Dermis microvascular lymphatic vessel endothelial cell (primary cell): ENCODE results near the gene OSM. TPM values are rescaled to one million over a fixed set of nuclear protein-coding genes. Genes with fewer than 3 reads are reported as not detected.

Experiments used
- DNase-seq, 2 donors: peaks; one replicate each; pipeline versions ENCODE4 v3.0.0 to v3.0.0-alpha.2; 2010; ENCODE audit warnings: low read depth in 2 of 2
- total RNA-seq: library from RNA; depleted of rRNA; stranded (reverse); fragments of >200 nt; gene quantifications from 2 replicates; pipeline ENCODE4 v1.2.1, GENCODE V29; 2014

The OSM gene
- total RNA-seq, 1 donor from 2014 or later, result not detected

DNA sequence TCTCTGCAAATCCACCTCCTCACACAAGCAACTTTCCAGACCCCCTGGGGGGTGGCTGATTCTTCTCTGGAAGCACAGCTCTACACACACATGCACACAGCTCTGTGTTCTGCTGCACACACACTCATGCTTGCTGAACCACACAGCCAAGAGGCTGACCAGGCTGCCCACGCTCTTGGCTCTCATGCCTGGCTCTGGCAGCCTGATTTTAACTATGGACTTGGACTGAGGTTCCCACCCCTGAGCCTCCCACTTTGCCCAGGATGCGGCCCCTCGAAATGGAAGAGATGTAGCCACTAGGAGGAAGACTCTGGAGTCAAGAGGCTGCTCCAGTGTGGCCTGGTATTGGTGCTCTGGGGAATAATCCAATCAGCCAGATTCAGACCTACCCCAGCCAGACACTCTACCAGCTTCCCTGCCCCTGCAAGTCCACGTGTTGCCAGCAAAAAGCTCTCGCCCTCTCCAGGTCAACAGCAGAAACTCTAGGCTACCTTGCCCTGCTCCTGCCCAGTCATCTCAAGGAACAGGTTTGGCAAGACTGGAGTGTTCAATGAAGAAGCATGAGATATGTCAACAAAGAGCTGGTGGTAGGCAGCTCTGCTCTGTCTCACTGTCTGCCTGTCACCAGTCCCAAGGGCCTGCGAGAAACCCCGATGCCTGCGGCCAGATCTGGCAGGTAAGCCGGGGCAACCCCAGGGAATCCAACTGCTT is 31.5 kb upstream of the OSM start:
- DNase-seq, result no peak

GRCh38 chr22:30297276-30297990 is 30.8 kb upstream of the OSM start:
- DNase-seq, result no peak

DNA sequence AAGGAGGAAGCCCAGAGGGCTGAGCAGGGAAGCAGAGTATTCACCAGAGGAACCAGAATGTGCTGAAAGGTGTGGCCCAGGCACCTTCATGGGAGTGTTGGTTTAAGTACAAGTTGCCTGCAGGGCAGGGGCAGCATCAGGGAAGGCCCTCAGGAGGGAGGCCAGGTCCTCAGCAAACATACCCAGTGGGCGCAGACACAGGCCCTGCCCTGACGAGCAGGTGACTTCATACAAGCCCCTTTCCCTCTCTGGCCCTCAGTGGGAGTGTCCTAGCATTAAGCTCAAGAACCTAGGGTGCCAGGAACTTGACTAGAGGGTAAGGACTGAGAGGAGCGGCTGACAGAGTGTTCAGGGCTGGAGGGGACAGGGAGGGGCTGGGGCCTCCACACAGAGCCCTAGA is 30.2 kb upstream of the OSM start:
- DNase-seq, result no peak

DNA sequence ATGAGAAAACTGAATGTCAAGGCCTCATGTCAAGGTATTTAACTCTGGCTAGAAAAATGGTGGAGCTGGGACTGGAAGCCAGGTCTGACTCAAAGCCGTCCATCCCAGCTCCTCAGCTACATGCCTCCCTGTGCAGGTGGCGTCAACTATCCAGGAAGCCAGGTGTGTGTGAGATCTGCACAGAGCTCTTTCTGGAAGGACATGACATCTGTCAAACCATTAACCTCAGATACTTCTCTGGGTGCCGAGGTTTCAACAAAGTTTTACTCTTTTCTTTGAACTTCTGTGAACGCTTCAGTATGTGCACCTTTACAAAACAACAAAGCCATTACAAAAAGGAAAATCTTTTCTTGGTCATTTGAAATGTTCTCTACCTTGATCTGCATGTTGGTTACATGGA is 29.7 kb upstream of the OSM start:
- no peak for DNase-seq

DNA sequence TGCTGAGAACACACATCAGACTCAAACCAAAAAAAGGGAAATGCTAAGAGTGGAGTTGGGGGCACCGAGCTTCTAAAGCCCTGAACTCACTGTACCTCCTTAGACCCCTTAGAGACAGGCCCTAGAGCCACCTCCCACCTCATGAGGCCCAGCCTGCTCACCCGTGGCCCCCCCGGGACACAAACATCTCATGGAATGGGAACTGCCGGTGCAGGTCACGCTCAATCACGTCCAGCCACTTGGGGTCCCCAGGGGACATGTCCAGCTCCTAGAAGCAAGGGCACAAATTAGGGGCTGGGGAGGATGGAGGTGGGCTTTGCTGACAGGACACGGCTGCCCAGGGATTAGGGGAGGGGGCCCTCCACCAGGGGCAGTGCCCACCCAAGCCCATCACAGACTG is 28.9 kb upstream of the OSM start:
- DNase-seq, result no peak

DNA sequence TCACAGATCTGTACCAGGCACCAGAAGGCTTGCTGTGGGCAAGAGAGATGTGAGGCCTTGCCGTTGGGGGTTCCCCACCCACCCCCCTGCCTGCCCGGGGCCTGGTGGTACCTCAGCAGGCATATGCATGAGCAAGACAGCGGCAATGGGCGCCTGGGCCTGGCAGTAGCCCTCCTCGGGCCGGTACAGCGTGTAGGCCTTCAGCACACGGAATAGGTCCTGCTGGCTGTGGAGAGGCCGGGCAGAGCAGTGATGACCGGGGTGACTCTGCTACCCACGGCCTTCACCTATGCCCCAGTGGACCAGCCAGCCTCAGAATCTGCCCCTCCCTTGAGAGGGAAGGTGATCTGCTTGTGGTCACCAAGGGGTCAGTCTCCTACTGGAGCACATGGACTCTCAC is 28.2 kb upstream of the OSM start:
- DNase-seq, result no peak

DNA sequence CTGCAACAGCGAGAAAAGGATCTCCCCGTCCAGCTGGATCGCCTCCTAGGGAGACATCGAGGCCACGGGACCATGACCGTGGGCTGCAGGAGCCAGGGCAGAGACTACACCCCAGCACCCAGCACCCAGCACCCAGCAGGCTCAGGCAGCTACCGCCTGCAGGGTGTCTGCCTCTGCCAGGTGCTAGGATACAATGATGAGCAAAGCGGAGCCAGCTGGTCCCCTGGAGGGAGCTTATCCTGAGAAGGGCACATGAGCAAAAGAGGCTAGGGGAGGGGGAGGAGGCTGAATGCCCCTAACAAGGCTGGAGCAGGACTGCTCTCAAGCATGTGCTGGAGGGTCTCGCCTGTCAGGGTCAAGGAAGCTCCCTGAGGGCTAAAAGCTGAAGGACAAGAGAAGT is 27.4 kb upstream of the OSM start:
- no peak for DNase-seq

GRCh38 chr22:30293026-30293425 is 26.4 kb upstream of the OSM start:
- no peak for DNase-seq

GRCh38 chr22:30292069-30292970 is 25.7 kb upstream of the OSM start:
- no peak for DNase-seq

DNA sequence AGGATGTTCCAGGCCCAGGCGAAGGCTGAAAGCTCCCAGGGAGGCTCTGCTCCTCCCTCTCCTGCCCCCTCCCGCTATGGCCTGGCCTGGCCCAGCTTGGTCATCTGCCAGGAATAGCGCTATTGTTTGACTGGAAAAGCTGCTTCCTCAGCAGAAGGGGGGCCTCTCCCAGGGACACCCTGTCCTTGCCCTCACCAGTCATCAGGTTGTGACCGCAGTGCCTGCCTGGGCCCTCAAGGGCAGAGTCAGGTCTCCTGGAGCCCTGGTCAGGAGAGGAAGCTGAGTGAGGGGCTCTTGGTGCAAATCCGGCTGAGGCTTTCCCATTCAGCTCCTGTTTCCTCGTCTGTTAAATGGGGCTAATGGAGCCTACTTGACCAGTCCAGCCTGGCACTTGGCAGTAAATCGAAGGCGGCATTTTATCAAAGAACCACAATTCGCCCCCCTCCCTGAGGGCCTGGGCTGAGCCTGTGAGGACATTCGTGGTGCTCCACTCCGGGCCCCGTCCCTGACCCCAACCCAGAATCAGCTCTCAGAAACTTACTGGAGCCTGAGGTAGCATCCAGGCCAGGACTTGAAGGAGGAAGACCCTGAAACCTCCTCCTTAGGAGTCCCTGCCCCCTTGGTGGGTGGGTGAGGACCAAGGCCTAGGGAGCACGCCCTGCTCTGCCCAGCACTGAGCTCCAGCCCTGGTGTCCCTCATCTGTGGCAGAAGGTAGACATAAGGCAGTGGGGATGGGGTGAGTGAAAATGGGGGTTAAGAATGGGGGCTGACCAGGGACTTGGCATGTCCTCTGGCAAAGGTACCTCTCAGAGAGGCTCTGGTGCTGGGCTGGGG is 24.6 kb upstream of the OSM start:
- peak; percentile 81 to 96 for DNase-seq

DNA sequence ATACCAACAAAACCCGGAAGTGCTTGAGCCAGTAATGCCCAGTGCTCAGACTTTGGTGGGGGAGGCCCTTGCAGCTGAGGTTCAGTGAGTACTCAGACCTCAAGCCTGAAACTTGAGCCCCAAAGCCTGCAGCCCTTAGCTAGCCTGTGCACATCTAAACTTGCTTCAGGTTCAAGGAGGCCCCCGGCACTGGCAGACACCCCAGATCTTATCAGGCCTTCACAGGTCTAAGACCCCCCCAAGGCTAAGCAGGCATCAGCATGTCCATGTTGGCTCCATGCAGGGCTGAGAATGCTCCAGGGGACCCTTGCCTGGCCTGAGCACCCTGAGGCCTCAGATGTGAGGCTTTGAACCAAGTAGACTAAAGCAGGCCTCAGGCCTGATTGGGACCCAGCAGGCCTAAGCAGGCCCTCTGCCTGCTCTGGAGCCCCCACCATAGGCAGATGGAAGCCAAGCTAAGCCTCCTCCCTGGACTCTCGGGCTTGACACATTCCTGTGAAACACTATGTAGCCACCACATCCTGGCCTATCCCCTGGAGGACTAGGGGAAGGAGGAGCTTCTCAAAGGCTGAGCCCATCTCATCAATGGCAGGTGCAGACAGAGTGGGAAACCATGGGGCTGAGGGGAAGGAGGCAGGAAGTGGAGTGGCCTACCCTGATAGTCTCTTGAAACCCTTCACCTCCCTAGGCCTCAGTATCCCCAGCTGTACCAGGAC is 23.8 kb upstream of the OSM start:
- no peak for DNase-seq

GRCh38 chr22:30289980-30290313 is 23.3 kb upstream of the OSM start:
- DNase-seq, result no peak

GRCh38 chr22:30289141-30289979 is 22.7 kb upstream of the OSM start, which contains the start of gene CASTOR1:
CASTOR1 (minus strand) TSS chr22:30289505; CDS start chr22:30289497, 8 bp downstream.
- DNase-seq, result peak; percentile 93 to 99

DNA sequence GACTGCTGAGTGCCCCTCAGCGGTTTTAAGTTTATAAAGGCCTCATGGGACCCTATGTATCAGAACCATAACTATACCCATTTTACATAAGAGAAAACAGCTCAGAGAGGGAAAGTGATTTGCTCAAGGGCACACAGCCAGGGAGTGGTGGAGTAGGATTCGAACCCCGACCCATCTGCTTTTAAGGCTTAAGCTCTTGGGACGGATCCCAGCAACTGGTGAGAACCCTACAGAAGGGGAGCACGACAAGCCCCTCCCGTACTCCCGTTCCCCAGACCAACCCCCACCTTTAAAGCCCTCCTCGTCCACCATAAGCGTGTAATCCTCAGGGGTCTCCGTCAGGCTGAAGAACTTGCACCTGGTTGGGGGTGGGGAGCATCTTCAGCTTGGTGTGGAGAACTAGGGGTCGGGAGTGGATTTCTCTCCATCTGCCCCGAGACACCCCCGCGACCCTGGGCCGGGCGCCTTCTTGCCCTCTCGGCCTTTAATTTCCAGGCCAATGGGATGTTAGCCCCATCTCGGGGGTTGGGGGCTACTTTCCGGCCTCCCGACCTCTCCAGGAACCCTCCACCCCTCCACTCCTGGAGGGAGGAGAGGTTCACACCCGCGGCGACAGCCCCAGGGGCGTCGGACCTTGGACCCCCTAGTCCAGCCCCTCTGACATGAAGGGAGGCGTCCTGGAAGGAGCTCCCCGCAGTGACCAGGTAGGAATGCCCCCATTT is 21.9 kb upstream of the OSM start:
- DNase-seq, result no peak

- DNase-seq, result peak; percentile 86 to 95
These were observed 21.2 kb upstream of the OSM start for GRCh38 chr22:30287648-30288418.

GRCh38 chr22:30286813-30287647 is 20.4 kb upstream of the OSM start:
- DNase-seq, result peak in 1 of 2 donors; percentile 67

- DNase-seq, result no peak
These were observed 19.7 kb upstream of the OSM start for GRCh38 chr22:30286331-30286730.
